Measurements from ENCODE around the gene BNIP3.
A peak's percentile ranks its signal among the peaks of the same experiment; 100 is the strongest.

The BNIP3 gene

GRCh38 chr10:132016514-132016913, 34.8 kb upstream of the BNIP3 start:
- Histone ChIP-seq H3K9me3 (ENCODE audit: insufficient read depth, low read depth, low read length) (no peaks in the 10 kb centered on the region), H3K9ac (ENCODE audit: low read depth, low read length) (no peak overlapping the region), H3K36me3 (ENCODE audit: insufficient read depth, low read depth, low read length) (no peaks in the 10 kb centered on the region), H3K27ac (ENCODE audit: low read length) (no peak overlapping the region), H3K27me3 (ENCODE audit: insufficient read depth, low read length) (no peaks in the 10 kb centered on the region; the same call in 1 of the 2 replicates), H3K4me3 (ENCODE audit: low read length) (no peak overlapping the region), H3K4me1 (ENCODE audit: insufficient read depth, low read length) (peaks cover 2% of the 10 kb centered on the region; the same call in 1 of the 2 replicates)

GRCh38 chr10:132011445-132011844, 29.7 kb upstream of the BNIP3 start:
- H3K27me3 ChIP-seq (ENCODE audit: insufficient read depth, low read length), result no peaks in the 10 kb centered on the region
- no peaks in the 10 kb centered on the region for H3K9me3 ChIP-seq (ENCODE audit: insufficient read depth, low read depth, low read length)
- H3K4me1 ChIP-seq (ENCODE audit: insufficient read depth, low read length), result peaks cover 38% of the 10 kb centered on the region; the same call in 1 of the 2 replicates

GRCh38 chr10:132011024-132011423, 29.3 kb upstream of the BNIP3 start:
- H3K36me3 ChIP-seq (ENCODE audit: insufficient read depth, low read depth, low read length), result no peaks in the 10 kb centered on the region
- H3K4me1 ChIP-seq (ENCODE audit: insufficient read depth, low read length), result peaks cover 40% of the 10 kb centered on the region; the same call in 1 of the 2 replicates
- H3K4me3 ChIP-seq (ENCODE audit: low read length), result no peak overlapping the region
- H3K9ac ChIP-seq (ENCODE audit: low read depth, low read length), result peak overlapping the region; percentile 29; the same call in 1 of the 2 replicates
- H3K9me3 ChIP-seq (ENCODE audit: insufficient read depth, low read depth, low read length), result no peaks in the 10 kb centered on the region
- H3K27me3 ChIP-seq (ENCODE audit: insufficient read depth, low read length), result no peaks in the 10 kb centered on the region
- no peak overlapping the region for H3K27ac ChIP-seq (ENCODE audit: low read length)

More at GRCh38 chr10:132011445-132011844, 29.7 kb upstream of the BNIP3 start:
- no peaks in the 10 kb centered on the region for H3K36me3 ChIP-seq (ENCODE audit: insufficient read depth, low read depth, low read length)
- H3K9ac ChIP-seq (ENCODE audit: low read depth, low read length), result no peak overlapping the region; the same call in 1 of the 2 replicates
- H3K4me3 ChIP-seq (ENCODE audit: low read length), result no peak overlapping the region
- H3K27ac ChIP-seq (ENCODE audit: low read length), result no peak overlapping the region

- Histone ChIP-seq H3K9ac (ENCODE audit: low read depth, low read length) (peak overlapping the region; percentile 29; the same call in 1 of the 2 replicates), H3K4me3 (ENCODE audit: low read length) (no peak overlapping the region), H3K36me3 (ENCODE audit: insufficient read depth, low read depth, low read length) (no peaks in the 10 kb centered on the region), H3K27ac (ENCODE audit: low read length) (peak overlapping the region; percentile 48), H3K27me3 (ENCODE audit: insufficient read depth, low read length) (no peaks in the 10 kb centered on the region), H3K9me3 (ENCODE audit: insufficient read depth, low read depth, low read length) (no peaks in the 10 kb centered on the region), H3K4me1 (ENCODE audit: insufficient read depth, low read length) (peaks cover 40% of the 10 kb centered on the region; the same call in 1 of the 2 replicates)
Observed at GRCh38 chr10:132010483-132010882, 28.8 kb upstream of the BNIP3 start.

GRCh38 chr10:132009575-132009974, 27.9 kb upstream of the BNIP3 start:
- peak overlapping the region; percentile 31; the same call in 1 of the 2 replicates for H3K4me3 ChIP-seq (ENCODE audit: low read length)
- peak overlapping the region; percentile 53; the same call in 1 of the 2 replicates for H3K9ac ChIP-seq (ENCODE audit: low read depth, low read length)
- no peaks in the 10 kb centered on the region for H3K36me3 ChIP-seq (ENCODE audit: insufficient read depth, low read depth, low read length)
- H3K27ac ChIP-seq (ENCODE audit: low read length), result peak overlapping the region; percentile 82
- no peaks in the 10 kb centered on the region for H3K27me3 ChIP-seq (ENCODE audit: insufficient read depth, low read length)
- no peaks in the 10 kb centered on the region for H3K9me3 ChIP-seq (ENCODE audit: insufficient read depth, low read depth, low read length)
- H3K4me1 ChIP-seq (ENCODE audit: insufficient read depth, low read length), result peaks cover 40% of the 10 kb centered on the region; the same call in 1 of the 2 replicates

GRCh38 chr10:132007681-132008080, 26.0 kb upstream of the BNIP3 start:
- H3K9ac ChIP-seq (ENCODE audit: low read depth, low read length), result no peak overlapping the region
- H3K27ac ChIP-seq (ENCODE audit: low read length), result no peak overlapping the region
- H3K9me3 ChIP-seq (ENCODE audit: insufficient read depth, low read depth, low read length), result no peaks in the 10 kb centered on the region
- no peaks in the 10 kb centered on the region for H3K27me3 ChIP-seq (ENCODE audit: insufficient read depth, low read length)
- H3K4me3 ChIP-seq (ENCODE audit: low read length), result no peak overlapping the region
- H3K36me3 ChIP-seq (ENCODE audit: insufficient read depth, low read depth, low read length), result no peaks in the 10 kb centered on the region
- H3K4me1 ChIP-seq (ENCODE audit: insufficient read depth, low read length), result peaks cover 41% of the 10 kb centered on the region; the same call in 1 of the 2 replicates

GRCh38 chr10:132006966-132007365, 25.2 kb upstream of the BNIP3 start:
- H3K9me3 ChIP-seq (ENCODE audit: insufficient read depth, low read depth, low read length), result no peaks in the 10 kb centered on the region
- H3K27ac ChIP-seq (ENCODE audit: low read length), result no peak overlapping the region
- H3K9ac ChIP-seq (ENCODE audit: low read depth, low read length), result no peak overlapping the region
- H3K36me3 ChIP-seq (ENCODE audit: insufficient read depth, low read depth, low read length), result no peaks in the 10 kb centered on the region
- H3K4me1 ChIP-seq (ENCODE audit: insufficient read depth, low read length), result peaks cover 47% of the 10 kb centered on the region; the same call in 1 of the 2 replicates
- no peaks in the 10 kb centered on the region for H3K27me3 ChIP-seq (ENCODE audit: insufficient read depth, low read length)
- H3K4me3 ChIP-seq (ENCODE audit: low read length), result no peak overlapping the region; the same call in 1 of the 2 replicates

GRCh38 chr10:132005147-132005546, 23.4 kb upstream of the BNIP3 start:
- no peaks in the 10 kb centered on the region for H3K36me3 ChIP-seq (ENCODE audit: insufficient read depth, low read depth, low read length)
- H3K9me3 ChIP-seq (ENCODE audit: insufficient read depth, low read depth, low read length), result no peaks in the 10 kb centered on the region
- H3K4me3 ChIP-seq (ENCODE audit: low read length), result no peak overlapping the region
- H3K9ac ChIP-seq (ENCODE audit: low read depth, low read length), result no peak overlapping the region
- H3K27me3 ChIP-seq (ENCODE audit: insufficient read depth, low read length), result no peaks in the 10 kb centered on the region
- peaks cover 37% of the 10 kb centered on the region; the same call in 1 of the 2 replicates for H3K4me1 ChIP-seq (ENCODE audit: insufficient read depth, low read length)
- no peak overlapping the region for H3K27ac ChIP-seq (ENCODE audit: low read length)

GRCh38 chr10:132004052-132004451, 22.3 kb upstream of the BNIP3 start:
- no peak overlapping the region for H3K27ac ChIP-seq (ENCODE audit: low read length)
- H3K4me1 ChIP-seq (ENCODE audit: insufficient read depth, low read length), result peaks cover 33% of the 10 kb centered on the region; the same call in 1 of the 2 replicates
- no peak overlapping the region for H3K9ac ChIP-seq (ENCODE audit: low read depth, low read length)
- H3K27me3 ChIP-seq (ENCODE audit: insufficient read depth, low read length), result no peaks in the 10 kb centered on the region
- no peak overlapping the region for H3K4me3 ChIP-seq (ENCODE audit: low read length)
- no peaks in the 10 kb centered on the region for H3K9me3 ChIP-seq (ENCODE audit: insufficient read depth, low read depth, low read length)
- H3K36me3 ChIP-seq (ENCODE audit: insufficient read depth, low read depth, low read length), result no peaks in the 10 kb centered on the region

GRCh38 chr10:132003282-132003924, 21.7 kb upstream of the BNIP3 start:
- H3K4me3 ChIP-seq (ENCODE audit: low read length), result no peak overlapping the region
- H3K27ac ChIP-seq (ENCODE audit: low read length), result no peak overlapping the region
- no peaks in the 10 kb centered on the region for H3K9me3 ChIP-seq (ENCODE audit: insufficient read depth, low read depth, low read length)
- no peaks in the 10 kb centered on the region for H3K27me3 ChIP-seq (ENCODE audit: insufficient read depth, low read length)
- peaks cover 29% of the 10 kb centered on the region; the same call in 1 of the 2 replicates for H3K4me1 ChIP-seq (ENCODE audit: insufficient read depth, low read length)
- no peak overlapping the region for H3K9ac ChIP-seq (ENCODE audit: low read depth, low read length)
- no peaks in the 10 kb centered on the region for H3K36me3 ChIP-seq (ENCODE audit: insufficient read depth, low read depth, low read length)

GRCh38 chr10:132002004-132002403, 20.3 kb upstream of the BNIP3 start:
- Histone ChIP-seq H3K27me3 (ENCODE audit: insufficient read depth, low read length) (no peaks in the 10 kb centered on the region), H3K9ac (ENCODE audit: low read depth, low read length) (no peak overlapping the region), H3K27ac (ENCODE audit: low read length) (no peak overlapping the region), H3K36me3 (ENCODE audit: insufficient read depth, low read depth, low read length) (no peaks in the 10 kb centered on the region), H3K9me3 (ENCODE audit: insufficient read depth, low read depth, low read length) (no peaks in the 10 kb centered on the region), H3K4me1 (ENCODE audit: insufficient read depth, low read length) (peaks cover 33% of the 10 kb centered on the region; the same call in 1 of the 2 replicates), H3K4me3 (ENCODE audit: low read length) (no peak overlapping the region)

Measured in iPS-20b (cell line).